HepG2 (cell line): ENCODE data around the gene CREBRF. TPM values are rescaled to one million over a fixed set of nuclear protein-coding genes. Genes with fewer than 3 reads are reported as not detected.
A peak's percentile ranks its signal among the peaks of the same experiment; 100 is the strongest.

ENCODE experiments used
- CERS6 ChIP-seq: sonication (generic); formaldehyde crosslinking; IDR thresholded peaks from 2 replicates; pipeline ENCODE4 v1.5.0; 2020; ENCODE audit warnings: missing genetic modification reagents
- ETV5 ChIP-seq: IDR thresholded peaks from 2 replicates; pipeline ENCODE4 v1.6.1; 2018; ENCODE audit warnings: missing biosample characterization, missing genetic modification reagents, inconsistent platforms, borderline replicate concordance
- GABPB1 ChIP-seq: IDR thresholded peaks from 2 replicates; pipeline ENCODE4 v1.6.1; 2016; ENCODE audit warnings: mild to moderate bottlenecking, missing genetic modification reagents, moderate library complexity, missing compliant biosample characterization
- HNF4A ChIP-seq: sonication (generic); formaldehyde crosslinking; IDR thresholded peaks from 2 replicates; pipeline ENCODE4 v1.4.0; 2020; ENCODE audit warnings: missing genetic modification reagents
- NBN ChIP-seq: fragments of 450-650 bp; conservative IDR thresholded peaks from 2 replicates; pipeline ENCODE4 v1.6.1; 2017
- NCOA2 ChIP-seq: sonication (generic); formaldehyde crosslinking; IDR thresholded peaks from 2 replicates; pipeline ENCODE4 v1.8.0; 2022; ENCODE audit warnings: inconsistent platforms
- NKX3-1 ChIP-seq: sonication (generic); formaldehyde crosslinking; IDR thresholded peaks from 2 replicates; pipeline ENCODE4 v1.5.0; 2020; ENCODE audit warnings: missing genetic modification reagents
- ZNF160 ChIP-seq: sonication (generic); formaldehyde crosslinking; IDR thresholded peaks from 2 replicates; pipeline ENCODE4 v1.8.0; 2022; ENCODE audit warnings: mild to moderate bottlenecking, inconsistent platforms, missing genetic modification reagents
- ZNF333 ChIP-seq: sonication (generic); formaldehyde crosslinking; IDR thresholded peaks from 2 replicates; pipeline ENCODE4 v1.4.0; 2020; ENCODE audit warnings: mild to moderate bottlenecking, missing genetic modification reagents, borderline replicate concordance
- ZNF672 ChIP-seq: sonication (generic); formaldehyde crosslinking; IDR thresholded peaks from 2 replicates; pipeline ENCODE4 v1.8.1; 2022; ENCODE audit warnings: missing genetic modification reagents
- ZNF704 ChIP-seq: sonication (generic); formaldehyde crosslinking; IDR thresholded peaks from 2 replicates; pipeline ENCODE4 v1.8.1; 2023; ENCODE audit warnings: mild to moderate bottlenecking, inconsistent platforms, moderate library complexity, missing genetic modification reagents, borderline replicate concordance
- ZNF749 ChIP-seq: sonication (generic); formaldehyde crosslinking; IDR thresholded peaks from 2 replicates; pipeline ENCODE4 v1.8.0; 2022; ENCODE audit warnings: mild to moderate bottlenecking, missing genetic modification reagents, moderate library complexity, borderline replicate concordance
- ZNF788 ChIP-seq: sonication (generic); formaldehyde crosslinking; IDR thresholded peaks from 2 replicates; pipeline ENCODE4 v1.5.0; 2020; ENCODE audit warnings: mild to moderate bottlenecking, missing genetic modification reagents, borderline replicate concordance
- ZNF800 ChIP-seq: sonication (generic); formaldehyde crosslinking; IDR thresholded peaks from 2 replicates; pipeline ENCODE4 v1.4.0; 2020; ENCODE audit warnings: missing genetic modification reagents
- polyA plus RNA-seq, 8 experiments: library from polyadenylated mRNA; depleted of rRNA in 3 of 8; stranded (reverse) in 7 of 8; unstranded in 1 of 8; fragments of >200 nt; fragmentation: Illumina TruSeq in 4 of 8; extraction: Trizol in 4 of 8; gene quantifications; 2 replicates each; pipeline versions ENCODE4 v1.2.1 to v1.2.3, GENCODE V29; 2011 to 2016; ENCODE audit warnings: low read depth in 4 of 8, missing spikeins in 1 of 8, mixed read lengths in 1 of 8; ENCODE audit not compliant: insufficient read depth in 1 of 8
- total RNA-seq, 5 experiments: library from RNA; depleted of rRNA; stranded (reverse); fragments of >200 nt; fragmentation: Illumina TruSeq; extraction: Trizol; gene quantifications; 2 replicates each; pipeline ENCODE4 v1.2.3, GENCODE V29; 2016; ENCODE audit warnings: low read depth in 1 of 5
- TF ChIP-seq, protein P1 (sequence below): IDR thresholded peaks from 2 replicates; pipeline ENCODE4 v1.6.1; 2018; ENCODE audit warnings: missing genetic modification reagents, mild to moderate bottlenecking, missing compliant biosample characterization
- TF ChIP-seq, protein P2 (sequence below): sonication (generic); formaldehyde crosslinking; IDR thresholded peaks from 2 replicates; pipeline ENCODE4 v1.5.0; 2020; ENCODE audit warnings: mild to moderate bottlenecking, missing genetic modification reagents

The CREBRF gene
- total and polyA plus RNA-seq, 2 of the 13 experiments (the other 11 are each of a cell fraction or from before 2014, with no cell fraction given), result 4.5 to 10.2 TPM

GRCh38 chr5:173015598-173016455, 40.3 kb upstream of the CREBRF start (continued):
- TF ChIP-seq HNF4A (CRISPR knock-in tag) (peak; percentile 89), CERS6 (CRISPR knock-in tag) (no peak), ZNF800 (CRISPR knock-in tag) (no peak), ZNF333 (CRISPR knock-in tag) (no peak), NCOA2 (CRISPR knock-in tag) (peak; percentile 47; the same call in 1 of the 2 replicates), ZNF704 (no peak), NBN (no peak), NKX3-1 (CRISPR knock-in tag) (no peak), ZNF672 (no peak), ZNF749 (no peak), ZNF160 (CRISPR knock-in tag) (no peak; the same call in 1 of the 2 replicates), ETV5 (CRISPR knock-in tag) (peak; percentile 34; the same call in 1 of the 2 replicates), ZNF788 (CRISPR knock-in tag) (no peak), GABPB1 (CRISPR knock-in tag) (no peak)
- TF ChIP-seq, protein P1, sequence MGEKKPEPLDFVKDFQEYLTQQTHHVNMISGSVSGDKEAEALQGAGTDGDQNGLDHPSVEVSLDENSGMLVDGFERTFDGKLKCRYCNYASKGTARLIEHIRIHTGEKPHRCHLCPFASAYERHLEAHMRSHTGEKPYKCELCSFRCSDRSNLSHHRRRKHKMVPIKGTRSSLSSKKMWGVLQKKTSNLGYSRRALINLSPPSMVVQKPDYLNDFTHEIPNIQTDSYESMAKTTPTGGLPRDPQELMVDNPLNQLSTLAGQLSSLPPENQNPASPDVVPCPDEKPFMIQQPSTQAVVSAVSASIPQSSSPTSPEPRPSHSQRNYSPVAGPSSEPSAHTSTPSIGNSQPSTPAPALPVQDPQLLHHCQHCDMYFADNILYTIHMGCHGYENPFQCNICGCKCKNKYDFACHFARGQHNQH (CRISPR knock-in tag), result no peak
- TF ChIP-seq, protein P2, sequence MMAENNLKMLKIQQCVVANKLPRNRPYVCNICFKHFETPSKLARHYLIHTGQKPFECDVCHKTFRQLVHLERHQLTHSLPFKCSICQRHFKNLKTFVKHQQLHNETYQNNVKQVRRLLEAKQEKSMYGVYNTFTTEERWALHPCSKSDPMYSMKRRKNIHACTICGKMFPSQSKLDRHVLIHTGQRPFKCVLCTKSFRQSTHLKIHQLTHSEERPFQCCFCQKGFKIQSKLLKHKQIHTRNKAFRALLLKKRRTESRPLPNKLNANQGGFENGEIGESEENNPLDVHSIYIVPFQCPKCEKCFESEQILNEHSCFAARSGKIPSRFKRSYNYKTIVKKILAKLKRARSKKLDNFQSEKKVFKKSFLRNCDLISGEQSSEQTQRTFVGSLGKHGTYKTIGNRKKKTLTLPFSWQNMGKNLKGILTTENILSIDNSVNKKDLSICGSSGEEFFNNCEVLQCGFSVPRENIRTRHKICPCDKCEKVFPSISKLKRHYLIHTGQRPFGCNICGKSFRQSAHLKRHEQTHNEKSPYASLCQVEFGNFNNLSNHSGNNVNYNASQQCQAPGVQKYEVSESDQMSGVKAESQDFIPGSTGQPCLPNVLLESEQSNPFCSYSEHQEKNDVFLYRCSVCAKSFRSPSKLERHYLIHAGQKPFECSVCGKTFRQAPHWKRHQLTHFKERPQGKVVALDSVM, result no peak
